ENCODE measurements around the gene SPSB4. TPM values are rescaled to one million over a fixed set of nuclear protein-coding genes. Genes with fewer than 3 reads are reported as not detected.

Gene SPSB4
- total and polyA plus RNA-seq, 2 of the 13 experiments (the other 11 are each of a cell fraction or from before 2014, with no cell fraction given): not detected

DNA sequence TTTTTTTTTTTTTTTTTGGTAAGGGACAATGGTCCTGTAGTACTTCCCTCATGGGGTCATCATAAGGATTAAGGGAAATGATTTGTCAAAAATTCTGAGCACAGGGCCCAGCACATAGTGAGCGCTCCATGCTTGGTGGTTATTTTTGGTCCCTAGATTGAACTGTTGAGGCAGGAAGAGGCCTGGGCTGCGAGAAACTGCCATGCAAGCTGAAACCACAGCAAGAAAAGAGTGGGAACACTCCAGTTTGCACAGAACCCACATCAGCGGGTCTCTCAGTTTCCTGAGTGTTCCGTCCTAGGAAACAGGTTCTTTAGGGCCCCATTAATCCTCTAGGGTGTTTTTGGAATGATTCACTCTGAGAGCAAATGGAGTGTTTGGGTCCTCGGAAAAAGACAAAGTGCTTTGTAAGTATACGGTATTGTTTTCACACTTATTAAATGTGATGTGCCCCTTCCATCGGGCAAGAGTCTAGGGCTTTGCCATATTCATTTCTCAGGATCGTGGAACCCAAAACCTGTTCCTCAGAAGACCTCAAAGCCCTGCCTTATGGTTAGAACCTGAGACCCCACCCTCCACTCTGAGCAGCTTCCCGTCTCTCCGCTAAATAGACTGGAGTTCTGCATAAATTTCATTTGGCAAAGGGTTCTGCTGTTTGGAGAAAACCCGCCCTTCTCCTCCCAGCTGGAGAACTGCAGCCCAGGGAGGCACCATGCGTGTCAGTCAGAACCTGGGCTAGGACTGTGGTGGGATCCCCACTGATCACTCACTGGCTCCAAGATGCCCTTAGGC is 60.4 kb downstream of the SPSB4 start:
- intact Hi-C loops (cut with micrococcal nuclease; ENCODE audit: unreplicated experiment): no loop called here
- ATAC-seq: no peak

More for the DNA sequence above, 60.4 kb downstream of the SPSB4 start:
- no peak overlapping the region for H3K4me2 ChIP-seq (ENCODE audit: low read depth, low read length)
- FAIRE-seq (no peak), DNase-seq (ENCODE audit: low spot score) (no peak)
- TF ChIP-seq CBX5 (CRISPR knock-in tag; IDR thresholded peaks at IDR 0.05; ENCODE audit: borderline replicate concordance) (no peak), MXD4 (CRISPR knock-in tag; IDR thresholded peaks at IDR 0.05) (no peak), ZNF136 (CRISPR knock-in tag; IDR thresholded peaks at IDR 0.05; ENCODE audit: low read depth) (no peak), ATM (IDR thresholded peaks at IDR 0.05; ENCODE audit: borderline replicate concordance) (no peak), THYN1 (CRISPR knock-in tag; IDR thresholded peaks at IDR 0.05; ENCODE audit: borderline replicate concordance, low read depth) (no peak)
- TF ChIP-seq, protein P1, sequence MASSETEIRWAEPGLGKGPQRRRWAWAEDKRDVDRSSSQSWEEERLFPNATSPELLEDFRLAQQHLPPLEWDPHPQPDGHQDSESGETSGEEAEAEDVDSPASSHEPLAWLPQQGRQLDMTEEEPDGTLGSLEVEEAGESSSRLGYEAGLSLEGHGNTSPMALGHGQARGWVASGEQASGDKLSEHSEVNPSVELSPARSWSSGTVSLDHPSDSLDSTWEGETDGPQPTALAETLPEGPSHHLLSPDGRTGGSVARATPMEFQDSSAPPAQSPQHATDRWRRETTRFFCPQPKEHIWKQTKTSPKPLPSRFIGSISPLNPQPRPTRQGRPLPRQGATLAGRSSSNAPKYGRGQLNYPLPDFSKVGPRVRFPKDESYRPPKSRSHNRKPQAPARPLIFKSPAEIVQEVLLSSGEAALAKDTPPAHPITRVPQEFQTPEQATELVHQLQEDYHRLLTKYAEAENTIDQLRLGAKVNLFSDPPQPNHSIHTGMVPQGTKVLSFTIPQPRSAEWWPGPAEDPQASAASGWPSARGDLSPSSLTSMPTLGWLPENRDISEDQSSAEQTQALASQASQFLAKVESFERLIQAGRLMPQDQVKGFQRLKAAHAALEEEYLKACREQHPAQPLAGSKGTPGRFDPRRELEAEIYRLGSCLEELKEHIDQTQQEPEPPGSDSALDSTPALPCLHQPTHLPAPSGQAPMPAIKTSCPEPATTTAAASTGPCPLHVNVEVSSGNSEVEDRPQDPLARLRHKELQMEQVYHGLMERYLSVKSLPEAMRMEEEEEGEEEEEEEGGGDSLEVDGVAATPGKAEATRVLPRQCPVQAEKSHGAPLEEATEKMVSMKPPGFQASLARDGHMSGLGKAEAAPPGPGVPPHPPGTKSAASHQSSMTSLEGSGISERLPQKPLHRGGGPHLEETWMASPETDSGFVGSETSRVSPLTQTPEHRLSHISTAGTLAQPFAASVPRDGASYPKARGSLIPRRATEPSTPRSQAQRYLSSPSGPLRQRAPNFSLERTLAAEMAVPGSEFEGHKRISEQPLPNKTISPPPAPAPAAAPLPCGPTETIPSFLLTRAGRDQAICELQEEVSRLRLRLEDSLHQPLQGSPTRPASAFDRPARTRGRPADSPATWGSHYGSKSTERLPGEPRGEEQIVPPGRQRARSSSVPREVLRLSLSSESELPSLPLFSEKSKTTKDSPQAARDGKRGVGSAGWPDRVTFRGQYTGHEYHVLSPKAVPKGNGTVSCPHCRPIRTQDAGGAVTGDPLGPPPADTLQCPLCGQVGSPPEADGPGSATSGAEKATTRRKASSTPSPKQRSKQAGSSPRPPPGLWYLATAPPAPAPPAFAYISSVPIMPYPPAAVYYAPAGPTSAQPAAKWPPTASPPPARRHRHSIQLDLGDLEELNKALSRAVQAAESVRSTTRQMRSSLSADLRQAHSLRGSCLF (CRISPR knock-in tag; IDR thresholded peaks at IDR 0.05; ENCODE audit: borderline replicate concordance): no peak
- in situ Hi-C loops (cut with HindIII; ENCODE audit: extremely low pct_ligation_motif_present, low pct_unique_long_range_greater_than_20kb): no loop called here
- no peaks in the 10 kb centered on the region for H3K4me1 ChIP-seq (ENCODE audit: insufficient read depth, low read length)
- H3K27me3 ChIP-seq (ENCODE audit: control insufficient read depth in 1 of 2, insufficient read depth in 2 of 2, low read length in 2 of 2): peaks cover 0 to 3% of the 10 kb centered on the region in 2 experiments; a peak in 1 of 5 replicates
- no peaks in the 10 kb centered on the region for H3K79me2 ChIP-seq (ENCODE audit: insufficient read depth, low read length)
- H2AFZ ChIP-seq (ENCODE audit: low read length): no peak overlapping the region
- ChIA-PET POLR2A (no interaction called here), CTCF (ENCODE audit: low intra/inter-chr PET ratio, low total read pairs) (no interaction called here)
- H3K36me3 ChIP-seq (replicated peaks in 1 of 2; ENCODE audit: control insufficient read depth in 1 of 2, insufficient read depth in 2 of 2, low read length in 2 of 2): no peaks in the 10 kb centered on the region
- H3K27ac ChIP-seq (ENCODE audit: extremely low read length, insufficient read depth, low read length): no peak overlapping the region
- WGBS (ENCODE audit: low lambda C conversion rate): 38% methylated on average over 11 of the region's 12 CpGs
- no TSS peak for BruUV-seq (replicated peaks)
- H4K20me1 ChIP-seq (ENCODE audit: insufficient read depth, low read length): no peaks in the 10 kb centered on the region
- no peak overlapping the region for H3K4me3 ChIP-seq (replicated peaks in 1 of 3; ENCODE audit: insufficient read depth in 1 of 3, low read depth in 2 of 3, low read length in 3 of 3)
- H3K9me3 ChIP-seq (ENCODE audit: low read length): no peaks in the 10 kb centered on the region
- H3K9ac ChIP-seq (ENCODE audit: insufficient read depth, low read depth, low read length): no peak overlapping the region
